ENCODE measurements around the gene RFX2.
A peak's percentile ranks its signal among the peaks of the same experiment; 100 is the strongest.
"Not testable (repeated sequence)": the region's sequence is repeated elsewhere in the genome, so short reads cannot be mapped to it uniquely, and the experiment has no call there.

RFX2 gene

DNA sequence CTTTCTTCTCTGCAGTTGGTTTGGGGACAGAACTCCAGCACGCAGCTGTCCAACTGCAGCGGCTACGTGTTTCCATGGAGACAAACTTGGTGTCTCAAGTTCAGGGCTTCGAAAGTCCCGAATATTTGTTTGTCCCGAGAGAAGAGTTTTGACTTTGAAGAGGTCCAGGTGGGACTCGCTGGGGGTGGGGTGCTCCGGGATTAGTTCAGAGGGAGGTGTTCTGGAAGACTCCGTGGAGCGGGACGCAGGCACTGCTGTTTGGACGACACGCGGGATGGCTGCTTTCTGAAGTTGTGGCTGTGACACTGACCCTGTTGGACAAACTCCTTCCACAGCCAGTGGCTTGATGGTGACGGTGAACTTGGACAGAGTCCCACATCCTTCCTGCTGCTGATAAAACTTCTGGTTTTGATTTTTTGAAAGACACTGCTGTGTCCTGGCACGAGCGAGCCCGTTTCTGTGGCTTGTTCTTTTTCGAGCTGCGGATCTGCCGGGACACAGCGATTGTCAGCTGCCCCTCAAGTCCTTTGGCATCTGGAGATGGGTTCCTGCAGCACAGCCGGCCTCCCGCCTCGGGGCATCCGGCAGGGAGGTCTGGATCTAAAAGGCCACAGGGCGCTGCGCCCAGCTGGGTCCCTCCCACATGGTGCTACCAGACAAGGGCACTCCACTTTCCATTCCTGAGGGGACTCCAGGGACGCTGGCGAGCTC, 116.5 kb downstream of the RFX2 start:
- no peak for DNase-seq (ENCODE audit: extremely low read depth in 1 of 2, low read depth in 1 of 2)

- DNase-seq (ENCODE audit: extremely low read depth in 1 of 2, low read depth in 1 of 2) = no peak
Observed at GRCh38 chr19:5993201-5993600, 117.1 kb downstream of the RFX2 start.

DNA sequence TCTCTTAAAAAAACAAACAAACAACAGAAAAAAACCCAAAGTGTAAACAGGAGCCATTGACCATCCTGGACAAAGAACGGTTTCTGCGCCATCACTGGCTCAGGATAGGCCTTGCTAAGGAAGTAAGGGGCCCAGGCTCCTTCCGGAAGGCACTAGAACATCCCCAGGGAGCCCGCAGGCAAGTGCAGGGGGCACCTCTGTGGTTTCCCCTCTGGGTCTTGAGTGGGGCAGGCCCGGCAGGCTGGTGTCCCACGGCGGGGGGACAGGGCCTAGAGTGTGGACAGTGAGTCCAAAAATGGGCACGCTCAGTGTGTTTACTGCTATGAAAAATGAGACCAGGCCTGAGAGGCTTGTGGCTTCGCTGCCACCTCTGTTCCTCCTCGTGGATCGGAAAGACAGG, 117.5 kb downstream of the RFX2 start:
- no peak for DNase-seq (ENCODE audit: extremely low read depth in 1 of 2, low read depth in 1 of 2)

- DNase-seq (ENCODE audit: extremely low read depth in 1 of 2, low read depth in 1 of 2) = no peak
Observed at GRCh38 chr19:5991244-5991838, 119.0 kb downstream of the RFX2 start.

DNA sequence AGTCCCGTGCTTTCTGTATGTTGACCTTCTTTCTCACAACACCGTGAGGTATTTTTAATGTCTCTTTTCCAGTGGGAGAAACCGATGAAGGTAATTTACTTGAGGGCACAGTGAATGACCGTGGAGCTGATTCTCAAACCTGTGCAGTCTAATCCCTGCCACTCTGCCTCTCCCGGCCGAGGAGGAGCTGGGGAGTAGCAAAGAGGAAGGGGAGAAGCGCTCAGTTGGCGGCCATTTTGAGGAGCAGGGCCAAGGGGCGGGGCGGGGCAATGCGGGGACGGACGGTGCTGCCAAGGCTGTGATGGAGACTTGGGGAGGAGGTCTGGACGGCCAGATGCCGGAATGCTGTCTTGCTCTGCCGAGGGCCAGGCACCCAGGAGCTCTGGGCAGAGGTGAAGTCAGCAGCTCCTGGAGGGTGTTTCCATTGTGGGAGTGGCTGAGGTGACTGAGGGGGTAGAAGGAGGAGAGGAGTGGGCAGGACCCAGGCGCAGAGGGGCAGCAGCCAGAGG, 120.0 kb downstream of the RFX2 start:
- no peak for DNase-seq (ENCODE audit: extremely low read depth in 1 of 2, low read depth in 1 of 2)

- no peak for DNase-seq (ENCODE audit: extremely low read depth in 1 of 2, low read depth in 1 of 2)
Observed at GRCh38 chr19:5989388-5990074, 120.8 kb downstream of the RFX2 start.

DNA sequence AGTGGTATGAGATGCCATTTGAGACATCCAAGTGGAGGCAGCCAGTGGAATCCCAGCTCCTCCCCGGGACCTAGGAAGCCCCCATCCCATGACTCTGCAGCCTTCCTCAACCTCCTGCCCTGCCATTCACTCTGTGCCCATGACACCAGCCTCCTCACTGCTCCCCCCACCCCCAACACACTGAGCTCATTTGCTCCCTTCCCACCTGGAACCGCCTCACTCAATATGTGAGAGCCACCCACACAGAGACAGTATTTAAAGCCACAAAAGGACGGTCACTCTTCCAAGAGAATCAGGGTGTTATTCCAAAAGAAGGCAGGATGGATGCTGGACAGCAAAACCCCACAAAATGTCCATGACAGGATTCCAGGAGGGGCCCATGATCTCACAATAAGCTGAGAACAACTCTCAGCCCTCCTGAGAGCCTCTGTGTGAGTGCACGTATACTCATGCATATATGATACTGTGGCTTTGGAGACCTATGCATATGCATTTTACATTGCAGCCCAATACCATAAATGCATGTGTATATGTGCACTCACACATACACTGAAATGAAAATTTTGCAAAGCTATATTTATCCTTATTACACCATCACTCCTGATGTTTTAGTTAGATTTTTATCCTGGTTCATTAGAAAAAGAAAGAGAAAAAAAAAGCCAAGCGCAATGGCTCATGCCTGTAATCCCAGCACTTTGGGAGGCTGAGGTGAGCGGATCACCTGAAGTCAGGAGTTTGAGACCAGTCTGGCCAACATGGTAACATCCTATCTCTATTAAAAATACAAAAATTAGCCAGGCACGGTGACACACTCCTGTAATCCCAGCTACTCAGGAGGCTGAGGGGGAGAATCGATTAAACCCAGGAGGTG, 121.5 kb downstream of the RFX2 start:
- DNase-seq (ENCODE audit: extremely low read depth in 1 of 2, low read depth in 1 of 2) = no peak

- DNase-seq (ENCODE audit: extremely low read depth in 1 of 2, low read depth in 1 of 2) = peak; percentile 21 to 47
Observed at GRCh38 chr19:5987077-5987818, 123.1 kb downstream of the RFX2 start.

DNA sequence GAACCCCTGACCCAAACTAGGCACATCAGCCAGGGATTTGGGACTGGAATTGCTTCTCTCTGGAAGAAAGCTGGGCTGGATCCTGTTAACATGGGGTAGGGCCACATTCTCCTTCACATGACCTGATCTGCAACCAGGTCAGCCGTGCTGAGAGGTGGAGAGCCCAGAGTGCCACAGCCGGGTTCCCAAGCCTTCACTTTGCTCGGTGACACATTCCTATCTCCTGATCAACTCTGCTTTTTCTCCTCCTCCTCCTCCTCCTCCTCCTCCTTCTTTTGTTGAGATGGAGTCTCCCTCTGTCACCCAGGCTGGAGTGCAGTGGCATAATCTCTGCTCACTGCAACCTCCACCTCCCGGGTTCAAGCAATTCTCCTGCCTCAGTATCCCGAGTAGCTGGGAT, 124.5 kb downstream of the RFX2 start:
- DNase-seq (ENCODE audit: extremely low read depth in 1 of 2, low read depth in 1 of 2) = not testable (repeated sequence)

GRCh38 chr19:5985098-5985783, 125.1 kb downstream of the RFX2 start:
- DNase-seq (ENCODE audit: extremely low read depth in 1 of 2, low read depth in 1 of 2) = no peak

GRCh38 chr19:5984600-5984999, 125.7 kb downstream of the RFX2 start:
- no peak for DNase-seq (ENCODE audit: extremely low read depth in 1 of 2, low read depth in 1 of 2)

- DNase-seq (ENCODE audit: extremely low read depth in 1 of 2, low read depth in 1 of 2) = peak in 1 of 2 donors; percentile 20
Observed at GRCh38 chr19:5983367-5983955, 126.8 kb downstream of the RFX2 start.

DNA sequence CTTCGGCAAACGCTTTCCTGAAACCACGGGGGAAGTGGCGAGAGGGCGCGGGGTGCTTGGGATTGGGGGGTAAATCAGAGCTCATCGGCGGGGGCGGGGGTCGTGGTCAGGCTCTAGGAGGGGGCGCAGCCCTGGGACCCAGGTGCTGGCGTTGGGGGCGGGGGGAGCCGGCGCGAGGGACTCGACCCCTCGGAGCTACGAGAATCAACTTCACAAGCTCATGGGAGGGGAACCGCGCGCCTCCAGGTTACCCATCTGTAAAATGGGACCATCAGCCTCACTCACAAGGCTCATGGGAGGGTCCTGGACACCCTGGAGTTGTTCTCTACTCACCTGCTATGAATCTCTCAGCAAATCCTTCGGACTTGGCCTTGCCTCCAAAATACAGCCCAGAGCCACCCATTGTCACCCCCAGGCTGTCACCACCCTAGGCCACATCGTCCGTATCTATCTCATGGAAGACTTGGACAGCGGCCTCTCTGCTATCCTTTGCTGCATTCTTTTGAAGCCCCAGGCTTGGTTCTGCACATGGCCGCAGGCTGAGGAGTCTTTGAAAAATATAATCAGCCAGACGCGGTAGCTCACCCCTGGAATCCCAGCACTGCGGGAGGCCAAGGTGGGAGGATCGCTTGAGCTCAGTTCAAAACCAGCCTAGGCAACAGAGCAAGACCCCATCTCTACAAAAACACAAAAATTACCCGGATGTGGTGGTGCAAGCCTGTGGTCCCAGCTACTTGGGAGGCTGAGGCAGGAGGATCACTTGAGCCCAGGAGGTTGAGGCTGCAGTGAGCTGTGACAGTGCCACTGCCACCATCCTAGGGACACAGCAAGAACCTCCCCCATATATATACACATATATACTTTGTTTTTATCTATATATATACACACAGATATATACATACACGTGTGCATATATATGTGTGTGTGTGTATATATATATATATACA, 131.4 kb downstream of the RFX2 start:
- DNase-seq (ENCODE audit: extremely low read depth in 1 of 2, low read depth in 1 of 2) = no peak

DNA sequence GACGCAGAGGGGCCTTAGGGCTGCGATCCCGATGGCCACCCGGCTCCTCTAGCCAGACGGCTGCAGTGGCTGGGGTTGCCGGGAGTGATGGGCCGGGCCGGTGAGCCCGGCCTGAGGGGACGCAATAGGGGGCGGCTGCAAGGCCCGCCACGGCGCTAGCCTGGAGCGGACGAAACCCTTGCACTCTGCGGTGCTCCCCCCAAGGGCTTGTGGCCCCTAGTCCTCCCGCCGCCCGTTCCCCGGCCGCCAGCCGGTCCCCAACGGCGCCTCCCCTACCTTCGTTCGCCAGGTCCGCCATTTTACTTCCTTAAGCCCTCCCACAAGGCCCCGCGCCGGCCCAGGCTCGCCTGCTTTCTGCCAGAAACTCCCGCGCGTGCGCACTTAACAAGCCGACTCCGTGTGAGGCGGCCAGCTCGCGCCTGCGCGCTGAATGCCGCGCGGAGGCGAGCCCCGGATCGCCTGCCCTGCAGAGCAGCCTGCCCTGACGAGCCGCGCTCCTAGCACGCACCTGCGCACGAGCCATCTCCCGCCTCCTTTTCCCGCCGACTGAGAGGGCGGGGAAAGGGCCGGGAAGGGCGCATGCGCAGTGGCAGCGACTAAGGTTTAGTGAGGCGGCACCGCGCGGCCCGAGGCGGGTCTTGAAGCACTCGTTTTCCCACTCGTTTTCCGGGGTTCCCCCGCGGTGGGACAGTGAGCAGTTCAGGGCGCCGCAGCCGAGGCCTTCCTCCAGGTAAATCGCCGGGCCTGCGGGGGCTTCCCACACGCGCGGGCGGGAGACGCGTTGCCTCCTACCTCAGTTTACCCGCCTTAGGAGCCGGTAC, 132.3 kb downstream of the RFX2 start, which contains the start of gene RANBP3:
Gene RANBP3 (minus strand): TSS at position 356 of the 821 bp plus-strand sequence. CDS start 58 bp downstream, at position 298.
- peak; percentile 96 to 98 for DNase-seq (ENCODE audit: extremely low read depth in 1 of 2, low read depth in 1 of 2)

GRCh38 chr19:5977222-5977784, 133.0 kb downstream of the RFX2 start:
- DNase-seq (ENCODE audit: extremely low read depth in 1 of 2, low read depth in 1 of 2) = no peak

- no peak for DNase-seq (ENCODE audit: extremely low read depth in 1 of 2, low read depth in 1 of 2)
Observed at GRCh38 chr19:5976768-5977167, 133.5 kb downstream of the RFX2 start.

GRCh38 chr19:5975388-5975728, 134.9 kb downstream of the RFX2 start:
- DNase-seq (ENCODE audit: extremely low read depth in 1 of 2, low read depth in 1 of 2) = no peak
